Measurements from ENCODE around the gene NSD1. TPM values are rescaled to one million over a fixed set of nuclear protein-coding genes. Genes with fewer than 3 reads are reported as not detected.
"Not testable (repeated sequence)": the region's sequence is repeated elsewhere in the genome, so short reads cannot be mapped to it uniquely, and the experiment has no call there.

The NSD1 gene
- total RNA-seq, 1 experiment from 2014 or later = 58.8 TPM

DNA sequence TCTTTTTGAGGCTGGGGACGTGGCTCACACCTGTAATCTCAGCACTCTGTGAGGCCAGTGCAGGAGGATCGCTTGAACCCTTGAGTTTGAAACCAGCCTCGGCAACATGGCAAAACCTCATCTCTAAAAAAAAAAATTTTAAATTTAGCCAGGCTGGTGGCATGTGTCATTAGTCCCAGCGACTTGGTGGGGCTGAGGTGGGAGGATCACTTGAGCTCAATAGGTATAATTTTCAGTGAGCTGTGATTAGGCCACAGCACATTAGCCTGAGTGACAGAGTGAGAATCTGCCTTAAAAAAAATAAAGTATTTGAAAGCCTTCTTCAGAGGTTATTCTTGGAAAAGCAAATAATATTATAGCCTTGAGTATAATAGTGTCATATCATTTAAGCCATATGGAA, 41.8 kb downstream of the NSD1 start:
- Histone ChIP-seq H3K27me3 (ENCODE audit: insufficient read depth, low read length) (no peaks in the 10 kb centered on the region), H2AFZ (ENCODE audit: low read depth, low read length, poor library complexity, severe bottlenecking) (no peak overlapping the region), H3K9me2 (ENCODE audit: insufficient read depth) (no peaks in the 10 kb centered on the region), H3K4me3 (replicated peaks in 1 of 2; ENCODE audit: low read depth in 1 of 2, low read length in 2 of 2) (no peak overlapping the region), H3K27ac (ENCODE audit: low read depth, low read length) (no peak overlapping the region), H3K9me3 (ENCODE audit: control insufficient read depth in 1 of 2, insufficient read depth in 1 of 2, low read depth in 1 of 2, low read length in 2 of 2) (no peaks in the 10 kb centered on the region), H3K4me1 (ENCODE audit: control insufficient read depth in 1 of 2, insufficient read depth in 2 of 2, low read length in 2 of 2) (no peaks in the 10 kb centered on the region), H4K20me1 (ENCODE audit: insufficient read depth) (no peaks in the 10 kb centered on the region), H3K36me3 (ENCODE audit: control insufficient read depth in 1 of 2, insufficient read depth in 2 of 2, low read length in 2 of 2) (no peaks in the 10 kb centered on the region), H3K9ac (ENCODE audit: low read length) (no peak overlapping the region), H3K79me2 (ENCODE audit: insufficient read depth, low read length) (peaks cover 83% of the 10 kb centered on the region), H3K4me2 (ENCODE audit: low read length) (no peak overlapping the region)
- ChIA-PET CTCF (no interaction called here), POLR2A (interaction anchor here (0.7 kb wide), 1 partner anchor 12 kb away, joined by 3 read pairs; no protein-coding TSS in a partner anchor), RAD21 (ENCODE audit: low non-redundant PET in 1 of 2, low total read pairs in 2 of 2, uncharacterized antibody in 2 of 2, unreplicated experiment in 2 of 2) (no interaction called here)
- no peak for TF ChIP-seq RAD21 (IDR thresholded peaks at IDR 0.05; ENCODE audit: low read depth)
- TF ChIP-seq, protein P1, sequence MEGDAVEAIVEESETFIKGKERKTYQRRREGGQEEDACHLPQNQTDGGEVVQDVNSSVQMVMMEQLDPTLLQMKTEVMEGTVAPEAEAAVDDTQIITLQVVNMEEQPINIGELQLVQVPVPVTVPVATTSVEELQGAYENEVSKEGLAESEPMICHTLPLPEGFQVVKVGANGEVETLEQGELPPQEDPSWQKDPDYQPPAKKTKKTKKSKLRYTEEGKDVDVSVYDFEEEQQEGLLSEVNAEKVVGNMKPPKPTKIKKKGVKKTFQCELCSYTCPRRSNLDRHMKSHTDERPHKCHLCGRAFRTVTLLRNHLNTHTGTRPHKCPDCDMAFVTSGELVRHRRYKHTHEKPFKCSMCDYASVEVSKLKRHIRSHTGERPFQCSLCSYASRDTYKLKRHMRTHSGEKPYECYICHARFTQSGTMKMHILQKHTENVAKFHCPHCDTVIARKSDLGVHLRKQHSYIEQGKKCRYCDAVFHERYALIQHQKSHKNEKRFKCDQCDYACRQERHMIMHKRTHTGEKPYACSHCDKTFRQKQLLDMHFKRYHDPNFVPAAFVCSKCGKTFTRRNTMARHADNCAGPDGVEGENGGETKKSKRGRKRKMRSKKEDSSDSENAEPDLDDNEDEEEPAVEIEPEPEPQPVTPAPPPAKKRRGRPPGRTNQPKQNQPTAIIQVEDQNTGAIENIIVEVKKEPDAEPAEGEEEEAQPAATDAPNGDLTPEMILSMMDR (IDR thresholded peaks at IDR 0.05 in 2 of 3, conservative IDR thresholded peaks at IDR 0.05 in 1 of 3; ENCODE audit: borderline replicate concordance in 1 of 3, insufficient read depth in 1 of 3, low read depth in 2 of 3, low read length in 2 of 3) = no peak
- no peak for TF ChIP-seq POLR2A (IDR thresholded peaks at IDR 0.05; ENCODE audit: borderline replicate concordance, extremely low read depth, insufficient read depth, insufficient read length)
- TF ChIP-seq JUND (IDR thresholded peaks at IDR 0.05) = no peak
- no peak for TF ChIP-seq YY1 (IDR thresholded peaks at IDR 0.05; ENCODE audit: extremely low read depth, insufficient replicate concordance, low read depth, low read length)
- no peak for TF ChIP-seq ZFX (IDR thresholded peaks at IDR 0.05)
- intact Hi-C loops (cut with micrococcal nuclease) = no loop called here
- DNase-seq (ENCODE audit: low read depth, low spot score) = no peak
- no TSS peak for BruUV-seq (replicated peaks)
- no peak for ATAC-seq

- ATAC-seq = no peak
- no peak for TF ChIP-seq EZH2 (IDR thresholded peaks at IDR 0.05)
- no peak for TF ChIP-seq ZFX (IDR thresholded peaks at IDR 0.05)
- TF ChIP-seq POLR2AphosphoS5 (IDR thresholded peaks at IDR 0.05; ENCODE audit: low read depth, low read length) = no peak
- no peak for TF ChIP-seq SP1 (IDR thresholded peaks at IDR 0.05; ENCODE audit: low read depth)
- no peak for TF ChIP-seq SIN3A (IDR thresholded peaks at IDR 0.05; ENCODE audit: low read depth)
- TF ChIP-seq, protein P2, sequence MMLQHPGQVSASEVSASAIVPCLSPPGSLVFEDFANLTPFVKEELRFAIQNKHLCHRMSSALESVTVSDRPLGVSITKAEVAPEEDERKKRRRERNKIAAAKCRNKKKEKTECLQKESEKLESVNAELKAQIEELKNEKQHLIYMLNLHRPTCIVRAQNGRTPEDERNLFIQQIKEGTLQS (IDR thresholded peaks at IDR 0.05) = no peak
- no peak for TF ChIP-seq ELF1 (IDR thresholded peaks at IDR 0.05; ENCODE audit: borderline replicate concordance, low read depth)
- Histone ChIP-seq H3K9me3 (ENCODE audit: control insufficient read depth in 1 of 2, insufficient read depth in 1 of 2, low read depth in 1 of 2, low read length in 2 of 2) (no peaks in the 10 kb centered on the region), H4K20me1 (ENCODE audit: insufficient read depth) (no peaks in the 10 kb centered on the region), H3K27ac (ENCODE audit: low read depth, low read length) (no peak overlapping the region), H3K4me1 (ENCODE audit: control insufficient read depth in 1 of 2, insufficient read depth in 2 of 2, low read length in 2 of 2) (no peaks in the 10 kb centered on the region), H3K4me3 (replicated peaks in 1 of 2; ENCODE audit: low read depth in 1 of 2, low read length in 2 of 2) (no peak overlapping the region), H3K79me2 (ENCODE audit: insufficient read depth, low read length) (peaks cover 82% of the 10 kb centered on the region), H2AFZ (ENCODE audit: low read depth, low read length, poor library complexity, severe bottlenecking) (no peak overlapping the region), H3K27me3 (ENCODE audit: insufficient read depth, low read length) (no peaks in the 10 kb centered on the region), H3K9ac (ENCODE audit: low read length) (no peak overlapping the region), H3K4me2 (ENCODE audit: low read length) (no peak overlapping the region), H3K36me3 (ENCODE audit: control insufficient read depth in 1 of 2, insufficient read depth in 2 of 2, low read length in 2 of 2) (no peaks in the 10 kb centered on the region), H3K9me2 (ENCODE audit: insufficient read depth) (no peaks in the 10 kb centered on the region)
- no peak for DNase-seq (ENCODE audit: low read depth, low spot score)
- intact Hi-C loops (cut with micrococcal nuclease) = no loop called here
- CTCF ChIA-PET = no interaction called here
- POLR2A ChIA-PET = no interaction called here
- BruUV-seq (replicated peaks) = no TSS peak
- RAD21 ChIA-PET (ENCODE audit: low non-redundant PET in 1 of 2, low total read pairs in 2 of 2, uncharacterized antibody in 2 of 2, unreplicated experiment in 2 of 2) = no interaction called here
These were observed 42.7 kb downstream of the NSD1 start for GRCh38 chr5:177176175-177176711.

GRCh38 chr5:177177847-177178437, 44.4 kb downstream of the NSD1 start:
- H3K4me3 ChIP-seq (replicated peaks in 1 of 2; ENCODE audit: low read depth in 1 of 2, low read length in 2 of 2); POLR2A ChIA-PET; H4K20me1 ChIP-seq (ENCODE audit: insufficient read depth); ATAC-seq; H3K4me2 ChIP-seq (ENCODE audit: low read length); H3K9me3 ChIP-seq (ENCODE audit: control insufficient read depth in 1 of 2, insufficient read depth in 1 of 2, low read depth in 1 of 2, low read length in 2 of 2); H3K9ac ChIP-seq (ENCODE audit: low read length); H3K27ac ChIP-seq (ENCODE audit: low read depth, low read length); BruUV-seq (replicated peaks); DNase-seq (ENCODE audit: low read depth, low spot score); H3K4me1 ChIP-seq (ENCODE audit: control insufficient read depth in 1 of 2, insufficient read depth in 2 of 2, low read length in 2 of 2); RAD21 ChIA-PET (ENCODE audit: low non-redundant PET in 1 of 2, low total read pairs in 2 of 2, uncharacterized antibody in 2 of 2, unreplicated experiment in 2 of 2); H2AFZ ChIP-seq (ENCODE audit: low read depth, low read length, poor library complexity, severe bottlenecking); intact Hi-C loops (cut with micrococcal nuclease); H3K9me2 ChIP-seq (ENCODE audit: insufficient read depth); H3K27me3 ChIP-seq (ENCODE audit: insufficient read depth, low read length); H3K36me3 ChIP-seq (ENCODE audit: control insufficient read depth in 1 of 2, insufficient read depth in 2 of 2, low read length in 2 of 2); CTCF ChIA-PET: not testable (repeated sequence)
- peaks cover 76% of the 10 kb centered on the region for H3K79me2 ChIP-seq (ENCODE audit: insufficient read depth, low read length)

All from HCT116 (cell line).